ENCODE data around the gene TCAF1.

TCAF1 gene

GRCh38 chr7:143901668-143902331 lies at the start of gene TCAF1:
TSS of gene TCAF1 (minus strand) at chr7:143902176. CDS start at chr7:143876608, 25,568 bp downstream.
- in situ Hi-C loops (cut with HindIII; ENCODE audit: low sequenced_read_pairs), result no loop called here

GRCh38 chr7:143948733-143949132 lies 46.8 kb upstream of the TCAF1 start:
- in situ Hi-C loops (cut with HindIII; ENCODE audit: low sequenced_read_pairs), result no loop called here

- in situ Hi-C loops (cut with HindIII; ENCODE audit: low sequenced_read_pairs), result no loop called here
Measured at GRCh38 chr7:143947111-143947510, 45.1 kb upstream of the TCAF1 start.

GRCh38 chr7:143945423-143945822 lies 43.4 kb upstream of the TCAF1 start:
- in situ Hi-C loops (cut with HindIII; ENCODE audit: low sequenced_read_pairs), result no loop called here

- in situ Hi-C loops (cut with HindIII; ENCODE audit: low sequenced_read_pairs), result no loop called here
Measured at GRCh38 chr7:143938379-143939243, 36.6 kb upstream of the TCAF1 start.

- in situ Hi-C loops (cut with HindIII; ENCODE audit: low sequenced_read_pairs), result no loop called here
Measured at GRCh38 chr7:143936087-143937009, 34.4 kb upstream of the TCAF1 start.

GRCh38 chr7:143934526-143935325 lies 32.8 kb upstream of the TCAF1 start, which contains the start of gene OR2F2:
TSS of gene OR2F2 (plus strand) at chr7:143935233. CDS start at chr7:143935233, 0 bp downstream.
- in situ Hi-C loops (cut with HindIII; ENCODE audit: low sequenced_read_pairs), result no loop called here

GRCh38 chr7:143931739-143932138 lies 29.8 kb upstream of the TCAF1 start:
- in situ Hi-C loops (cut with HindIII; ENCODE audit: low sequenced_read_pairs), result no loop called here

GRCh38 chr7:143929224-143929920 lies 27.4 kb upstream of the TCAF1 start:
- in situ Hi-C loops (cut with HindIII; ENCODE audit: low sequenced_read_pairs), result no loop called here

- in situ Hi-C loops (cut with HindIII; ENCODE audit: low sequenced_read_pairs), result no loop called here
Measured at GRCh38 chr7:143924851-143925250, 22.9 kb upstream of the TCAF1 start.

GRCh38 chr7:143914938-143915652 lies 13.1 kb upstream of the TCAF1 start:
- in situ Hi-C loops (cut with HindIII; ENCODE audit: low sequenced_read_pairs), result no loop called here

GRCh38 chr7:143913945-143914615 lies 12.1 kb upstream of the TCAF1 start:
- in situ Hi-C loops (cut with HindIII; ENCODE audit: low sequenced_read_pairs), result no loop called here

GRCh38 chr7:143910473-143911248 lies 8.7 kb upstream of the TCAF1 start:
- in situ Hi-C loops (cut with HindIII; ENCODE audit: low sequenced_read_pairs), result no loop called here

GRCh38 chr7:143909863-143910262 lies 7.9 kb upstream of the TCAF1 start:
- in situ Hi-C loops (cut with HindIII; ENCODE audit: low sequenced_read_pairs), result no loop called here

- in situ Hi-C loops (cut with HindIII; ENCODE audit: low sequenced_read_pairs), result no loop called here
Measured at GRCh38 chr7:143908120-143908519, 6.1 kb upstream of the TCAF1 start.

GRCh38 chr7:143906895-143907294 lies 4.9 kb upstream of the TCAF1 start:
- in situ Hi-C loops (cut with HindIII; ENCODE audit: low sequenced_read_pairs), result no loop called here

GRCh38 chr7:143906151-143906550 lies 4.2 kb upstream of the TCAF1 start:
- in situ Hi-C loops (cut with HindIII; ENCODE audit: low sequenced_read_pairs), result no loop called here

GRCh38 chr7:143905509-143905908 lies 3.5 kb upstream of the TCAF1 start:
- in situ Hi-C loops (cut with HindIII; ENCODE audit: low sequenced_read_pairs), result no loop called here

Data from endothelial cell of hepatic sinusoid (primary cell).